GM23338 (cell line): ENCODE measurements around the gene CAMTA1. TPM values are rescaled to one million over a fixed set of nuclear protein-coding genes. Genes with fewer than 3 reads are reported as not detected.

Experiments used
- ATAC-seq: fragments of 200-7000 bp; cut with Tn5 transposase; 3 replicates; pipeline ENCODE4 v1.9.1; 2020
- DNase-seq: peaks from one replicate; pipeline ENCODE4 v3.0.0-alpha.2; 2015; ENCODE audit warnings: low spot score
- H2AFZ ChIP-seq: fragments of 200-600 bp; sonication (generic); 2 replicates; pipeline ENCODE4 v1.8.0; 2016; ENCODE audit warnings: antibody characterized with exemption, mild to moderate bottlenecking, moderate library complexity
- H3F3A ChIP-seq: fragments of 200-600 bp; sonication (generic); replicated peaks from 2 replicates; pipeline ENCODE4 v1.8.0; 2017; ENCODE audit warnings: antibody characterized with exemption, mixed run types, low read depth
- H3K27ac ChIP-seq: fragments of 200-600 bp; sonication (generic); 2 replicates; pipeline ENCODE4 v1.6.1; 2016; ENCODE audit warnings: low read depth
- H3K27me3 ChIP-seq: fragments of 200-600 bp; sonication (generic); 2 replicates; pipeline ENCODE4 v1.8.0; 2016; ENCODE audit warnings: mild to moderate bottlenecking, mixed run types, moderate library complexity; ENCODE audit not compliant: insufficient read depth
- H3K36me3 ChIP-seq: fragments of 200-600 bp; sonication (generic); 2 replicates; pipeline ENCODE4 v1.8.0; 2016; ENCODE audit warnings: mild to moderate bottlenecking; ENCODE audit not compliant: insufficient read depth
- H3K4me1 ChIP-seq: fragments of 200-600 bp; sonication (generic); 2 replicates; pipeline ENCODE4 v1.8.0; 2016; ENCODE audit warnings: mild to moderate bottlenecking, moderate library complexity; ENCODE audit not compliant: insufficient read depth
- H3K4me2 ChIP-seq: fragments of 200-600 bp; sonication (generic); 2 replicates; pipeline ENCODE4 v1.7.1; 2017; ENCODE audit warnings: mixed run types
- H3K4me3 ChIP-seq: fragments of 200-600 bp; sonication (generic); 2 replicates; pipeline ENCODE4 v1.6.1; 2016; ENCODE audit warnings: mixed run types
- H3K79me2 ChIP-seq: fragments of 200-600 bp; sonication (generic); replicated peaks from 2 replicates; pipeline ENCODE4 v1.8.0; 2017; ENCODE audit warnings: mild to moderate bottlenecking; ENCODE audit not compliant: insufficient read depth
- H3K9me2 ChIP-seq: fragments of 200-600 bp; sonication (generic); 2 replicates; pipeline ENCODE4 v1.8.0; 2017; ENCODE audit not compliant: insufficient read depth
- H4K20me1 ChIP-seq: fragments of 200-600 bp; sonication (generic); replicated peaks from 2 replicates; pipeline ENCODE4 v1.8.0; 2017; ENCODE audit warnings: mild to moderate bottlenecking; ENCODE audit not compliant: insufficient read depth
- H3K27ac Mint-ChIP-seq: 2 replicates; pipeline ENCODE4 v1.8.0; 2020; ENCODE audit warnings: inconsistent platforms, mild to moderate bottlenecking, moderate library complexity, mixed read lengths
- H3K27me3 Mint-ChIP-seq: 3 replicates; pipeline ENCODE4 v1.8.0; 2022; ENCODE audit warnings: low read depth, mild to moderate bottlenecking, moderate library complexity, mixed read lengths, inconsistent platforms; ENCODE audit not compliant: insufficient read depth, poor library complexity
- H3K36me3 Mint-ChIP-seq: 3 replicates; pipeline ENCODE4 v1.8.0; 2021; ENCODE audit warnings: low read depth, mild to moderate bottlenecking, inconsistent platforms, moderate library complexity, mixed read lengths
- H3K4me1 Mint-ChIP-seq: 3 replicates; pipeline ENCODE4 v1.8.0; 2020; ENCODE audit warnings: mild to moderate bottlenecking, inconsistent platforms, mixed read lengths
- H3K4me3 Mint-ChIP-seq: 3 replicates; pipeline ENCODE4 v1.8.0; 2021; ENCODE audit warnings: moderate library complexity, mild to moderate bottlenecking, inconsistent platforms, mixed read lengths
- H3K9me3 Mint-ChIP-seq: 3 replicates; pipeline ENCODE4 v1.8.0; 2020; ENCODE audit warnings: moderate library complexity, mild to moderate bottlenecking, inconsistent platforms, mixed read lengths
- CREB1 ChIP-seq: fragments of 250-450 bp; sonication (Bioruptor Pico); IDR thresholded peaks from 2 replicates; pipeline ENCODE4 v1.5.0; 2020; ENCODE audit warnings: low read depth, mild to moderate bottlenecking, moderate library complexity
- EZH2 ChIP-seq: fragments of 200-600 bp; sonication (generic); IDR thresholded peaks from one replicate; pipeline ENCODE4 v1.8.0; 2017; ENCODE audit warnings: antibody characterized with exemption, mild to moderate bottlenecking, low read depth; ENCODE audit not compliant: unreplicated experiment
- EZH2phosphoT487 ChIP-seq: fragments of 200-600 bp; sonication (generic); IDR thresholded peaks from one replicate; pipeline ENCODE4 v1.8.1; 2018; ENCODE audit warnings: antibody characterized with exemption; ENCODE audit not compliant: unreplicated experiment
- JUNB ChIP-seq: IDR thresholded peaks from one replicate; pipeline ENCODE4 v1.6.1; 2016; ENCODE audit warnings: antibody characterized with exemption; ENCODE audit not compliant: unreplicated experiment
- POLR2AphosphoS5 ChIP-seq: IDR thresholded peaks from 2 replicates; pipeline ENCODE4 v1.6.1; 2016; ENCODE audit warnings: antibody characterized with exemption, low read depth
- STAT1 ChIP-seq: IDR thresholded peaks from one replicate; pipeline ENCODE4 v1.6.1; 2016; ENCODE audit warnings: antibody characterized with exemption; ENCODE audit not compliant: unreplicated experiment
- polyA plus RNA-seq: library from polyadenylated mRNA; unstranded; fragments of >200 nt; fragmentation: Nextera tagmentation; extraction: Ambion mirVana; gene quantifications from 2 replicates; pipeline ENCODE4 v1.2.1, GENCODE V29; 2016
- total RNA-seq: library from RNA; depleted of rRNA; stranded (reverse); fragments of >200 nt; shearing (Covaris generic); gene quantifications from 2 replicates; pipeline ENCODE4 v1.2.3, GENCODE V29; 2014
- TF ChIP-seq, protein P1 (sequence below): IDR thresholded peaks from 2 replicates; pipeline ENCODE4 v1.6.1; 2016; ENCODE audit warnings: antibody characterized with exemption
- TF ChIP-seq, protein P2 (sequence below): fragments of 250-450 bp; sonication (Bioruptor Pico); IDR thresholded peaks from 2 replicates; pipeline ENCODE4 v1.5.0; 2020; ENCODE audit warnings: mild to moderate bottlenecking, moderate library complexity
- TF ChIP-seq, protein P3 (sequence below), 2 experiments: fragments of 200-600 bp in 1 of 2; sonication (generic) in 1 of 2; conservative IDR thresholded peaks; 2 replicates each; pipeline versions ENCODE4 v1.5.1 to v1.6.1; 2016 to 2017; ENCODE audit warnings: antibody characterized with exemption in 2 of 2, low read depth in 2 of 2, mild to moderate bottlenecking in 2 of 2, moderate library complexity in 1 of 2

The CAMTA1 gene
- total and polyA plus RNA-seq, 2 experiments from 2014 or later: 115 to 519 TPM

DNA sequence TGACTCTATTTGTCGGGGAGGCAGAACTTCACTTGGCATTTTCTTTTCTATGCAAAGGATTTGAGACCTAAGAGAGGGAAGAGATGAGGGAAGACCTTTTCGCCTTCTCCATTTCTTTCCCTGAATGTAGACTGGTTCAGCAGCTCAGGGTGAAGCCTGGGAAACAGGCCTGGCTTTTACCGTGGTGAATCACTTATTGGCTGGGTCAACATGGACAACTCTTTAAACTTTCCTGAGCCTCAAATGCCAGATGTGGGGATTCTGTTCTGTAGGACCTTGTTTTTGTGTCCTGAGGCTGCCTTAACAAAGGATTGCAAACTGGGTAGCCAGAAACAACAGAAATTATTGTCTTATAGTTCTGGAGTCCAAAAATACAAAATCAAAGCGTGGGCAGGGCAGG lies 530.1 kb downstream of the CAMTA1 start:
- Mint-ChIP-seq H3K4me3 (no peak overlapping the region), H3K9me3 (no peaks in the 10 kb centered on the region), H3K36me3 (no peaks in the 10 kb centered on the region), H3K27me3 (peaks cover 3% of the 10 kb centered on the region), H3K4me1 (no peaks in the 10 kb centered on the region; the same call in 2 of the 3 replicates), H3K27ac (no peak overlapping the region)
- Histone ChIP-seq H3K27ac (no peak overlapping the region), H3K9me2 (peaks cover 5% of the 10 kb centered on the region; the same call in 1 of the 2 replicates), H3K4me2 (no peak overlapping the region), H3K4me3 (no peak overlapping the region), H3K79me2 (no peaks in the 10 kb centered on the region), H3F3A (no peaks in the 10 kb centered on the region), H4K20me1 (no peaks in the 10 kb centered on the region), H3K4me1 (no peaks in the 10 kb centered on the region), H3K36me3 (no peaks in the 10 kb centered on the region), H3K27me3 (no peaks in the 10 kb centered on the region), H2AFZ (no peak overlapping the region)
- no peak for DNase-seq
- no peak for TF ChIP-seq JUNB
- ATAC-seq: no peak

GRCh38 chr1:7315946-7316345 lies 530.7 kb downstream of the CAMTA1 start:
- no peaks in the 10 kb centered on the region for H3F3A ChIP-seq
- no peaks in the 10 kb centered on the region for H4K20me1 ChIP-seq
- H2AFZ ChIP-seq: no peak overlapping the region
- H3K27me3 ChIP-seq: no peaks in the 10 kb centered on the region
- ATAC-seq (no peak), DNase-seq (no peak)
- no peaks in the 10 kb centered on the region for H3K36me3 Mint-ChIP-seq
- H3K9me3 Mint-ChIP-seq: no peaks in the 10 kb centered on the region
- H3K36me3 ChIP-seq: no peaks in the 10 kb centered on the region
- no peak overlapping the region for H3K4me2 ChIP-seq
- no peak for TF ChIP-seq STAT1
- TF ChIP-seq, protein P1, sequence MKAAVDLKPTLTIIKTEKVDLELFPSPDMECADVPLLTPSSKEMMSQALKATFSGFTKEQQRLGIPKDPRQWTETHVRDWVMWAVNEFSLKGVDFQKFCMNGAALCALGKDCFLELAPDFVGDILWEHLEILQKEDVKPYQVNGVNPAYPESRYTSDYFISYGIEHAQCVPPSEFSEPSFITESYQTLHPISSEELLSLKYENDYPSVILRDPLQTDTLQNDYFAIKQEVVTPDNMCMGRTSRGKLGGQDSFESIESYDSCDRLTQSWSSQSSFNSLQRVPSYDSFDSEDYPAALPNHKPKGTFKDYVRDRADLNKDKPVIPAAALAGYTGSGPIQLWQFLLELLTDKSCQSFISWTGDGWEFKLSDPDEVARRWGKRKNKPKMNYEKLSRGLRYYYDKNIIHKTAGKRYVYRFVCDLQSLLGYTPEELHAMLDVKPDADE: no peak
- TF ChIP-seq, protein P2, sequence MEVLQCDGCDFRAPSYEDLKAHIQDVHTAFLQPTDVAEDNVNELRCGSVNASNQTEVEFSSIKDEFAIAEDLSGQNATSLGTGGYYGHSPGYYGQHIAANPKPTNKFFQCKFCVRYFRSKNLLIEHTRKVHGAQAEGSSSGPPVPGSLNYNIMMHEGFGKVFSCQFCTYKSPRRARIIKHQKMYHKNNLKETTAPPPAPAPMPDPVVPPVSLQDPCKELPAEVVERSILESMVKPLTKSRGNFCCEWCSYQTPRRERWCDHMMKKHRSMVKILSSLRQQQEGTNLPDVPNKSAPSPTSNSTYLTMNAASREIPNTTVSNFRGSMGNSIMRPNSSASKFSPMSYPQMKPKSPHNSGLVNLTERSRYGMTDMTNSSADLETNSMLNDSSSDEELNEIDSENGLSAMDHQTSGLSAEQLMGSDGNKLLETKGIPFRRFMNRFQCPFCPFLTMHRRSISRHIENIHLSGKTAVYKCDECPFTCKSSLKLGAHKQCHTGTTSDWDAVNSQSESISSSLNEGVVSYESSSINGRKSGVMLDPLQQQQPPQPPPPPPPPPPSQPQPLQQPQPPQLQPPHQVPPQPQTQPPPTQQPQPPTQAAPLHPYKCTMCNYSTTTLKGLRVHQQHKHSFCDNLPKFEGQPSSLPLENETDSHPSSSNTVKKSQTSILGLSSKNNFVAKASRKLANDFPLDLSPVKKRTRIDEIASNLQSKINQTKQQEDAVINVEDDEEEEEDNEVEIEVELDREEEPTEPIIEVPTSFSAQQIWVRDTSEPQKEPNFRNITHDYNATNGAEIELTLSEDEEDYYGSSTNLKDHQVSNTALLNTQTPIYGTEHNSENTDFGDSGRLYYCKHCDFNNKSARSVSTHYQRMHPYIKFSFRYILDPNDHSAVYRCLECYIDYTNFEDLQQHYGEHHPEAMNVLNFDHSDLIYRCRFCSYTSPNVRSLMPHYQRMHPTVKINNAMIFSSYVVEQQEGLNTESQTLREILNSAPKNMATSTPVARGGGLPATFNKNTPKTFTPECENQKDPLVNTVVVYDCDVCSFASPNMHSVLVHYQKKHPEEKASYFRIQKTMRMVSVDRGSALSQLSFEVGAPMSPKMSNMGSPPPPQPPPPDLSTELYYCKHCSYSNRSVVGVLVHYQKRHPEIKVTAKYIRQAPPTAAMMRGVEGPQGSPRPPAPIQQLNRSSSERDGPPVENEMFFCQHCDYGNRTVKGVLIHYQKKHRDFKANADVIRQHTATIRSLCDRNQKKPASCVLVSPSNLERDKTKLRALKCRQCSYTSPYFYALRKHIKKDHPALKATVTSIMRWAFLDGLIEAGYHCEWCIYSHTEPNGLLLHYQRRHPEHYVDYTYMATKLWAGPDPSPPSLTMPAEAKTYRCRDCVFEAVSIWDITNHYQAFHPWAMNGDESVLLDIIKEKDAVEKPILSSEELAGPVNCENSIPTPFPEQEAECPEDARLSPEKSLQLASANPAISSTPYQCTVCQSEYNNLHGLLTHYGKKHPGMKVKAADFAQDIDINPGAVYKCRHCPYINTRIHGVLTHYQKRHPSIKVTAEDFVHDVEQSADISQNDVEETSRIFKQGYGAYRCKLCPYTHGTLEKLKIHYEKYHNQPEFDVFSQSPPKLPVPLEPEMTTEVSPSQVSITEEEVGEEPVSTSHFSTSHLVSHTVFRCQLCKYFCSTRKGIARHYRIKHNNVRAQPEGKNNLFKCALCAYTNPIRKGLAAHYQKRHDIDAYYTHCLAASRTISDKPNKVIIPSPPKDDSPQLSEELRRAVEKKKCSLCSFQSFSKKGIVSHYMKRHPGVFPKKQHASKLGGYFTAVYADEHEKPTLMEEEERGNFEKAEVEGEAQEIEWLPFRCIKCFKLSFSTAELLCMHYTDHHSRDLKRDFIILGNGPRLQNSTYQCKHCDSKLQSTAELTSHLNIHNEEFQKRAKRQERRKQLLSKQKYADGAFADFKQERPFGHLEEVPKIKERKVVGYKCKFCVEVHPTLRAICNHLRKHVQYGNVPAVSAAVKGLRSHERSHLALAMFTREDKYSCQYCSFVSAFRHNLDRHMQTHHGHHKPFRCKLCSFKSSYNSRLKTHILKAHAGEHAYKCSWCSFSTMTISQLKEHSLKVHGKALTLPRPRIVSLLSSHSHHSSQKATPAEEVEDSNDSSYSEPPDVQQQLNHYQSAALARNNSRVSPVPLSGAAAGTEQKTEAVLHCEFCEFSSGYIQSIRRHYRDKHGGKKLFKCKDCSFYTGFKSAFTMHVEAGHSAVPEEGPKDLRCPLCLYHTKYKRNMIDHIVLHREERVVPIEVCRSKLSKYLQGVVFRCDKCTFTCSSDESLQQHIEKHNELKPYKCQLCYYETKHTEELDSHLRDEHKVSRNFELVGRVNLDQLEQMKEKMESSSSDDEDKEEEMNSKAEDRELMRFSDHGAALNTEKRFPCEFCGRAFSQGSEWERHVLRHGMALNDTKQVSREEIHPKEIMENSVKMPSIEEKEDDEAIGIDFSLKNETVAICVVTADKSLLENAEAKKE (CRISPR knock-in tag): no peak
- TF ChIP-seq POLR2AphosphoS5: no peak
- no peak for TF ChIP-seq JUNB
- TF ChIP-seq EZH2phosphoT487: no peak
- TF ChIP-seq, protein P3, sequence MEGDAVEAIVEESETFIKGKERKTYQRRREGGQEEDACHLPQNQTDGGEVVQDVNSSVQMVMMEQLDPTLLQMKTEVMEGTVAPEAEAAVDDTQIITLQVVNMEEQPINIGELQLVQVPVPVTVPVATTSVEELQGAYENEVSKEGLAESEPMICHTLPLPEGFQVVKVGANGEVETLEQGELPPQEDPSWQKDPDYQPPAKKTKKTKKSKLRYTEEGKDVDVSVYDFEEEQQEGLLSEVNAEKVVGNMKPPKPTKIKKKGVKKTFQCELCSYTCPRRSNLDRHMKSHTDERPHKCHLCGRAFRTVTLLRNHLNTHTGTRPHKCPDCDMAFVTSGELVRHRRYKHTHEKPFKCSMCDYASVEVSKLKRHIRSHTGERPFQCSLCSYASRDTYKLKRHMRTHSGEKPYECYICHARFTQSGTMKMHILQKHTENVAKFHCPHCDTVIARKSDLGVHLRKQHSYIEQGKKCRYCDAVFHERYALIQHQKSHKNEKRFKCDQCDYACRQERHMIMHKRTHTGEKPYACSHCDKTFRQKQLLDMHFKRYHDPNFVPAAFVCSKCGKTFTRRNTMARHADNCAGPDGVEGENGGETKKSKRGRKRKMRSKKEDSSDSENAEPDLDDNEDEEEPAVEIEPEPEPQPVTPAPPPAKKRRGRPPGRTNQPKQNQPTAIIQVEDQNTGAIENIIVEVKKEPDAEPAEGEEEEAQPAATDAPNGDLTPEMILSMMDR (conservative IDR thresholded peaks at IDR 0.05; ENCODE audit: low read depth in 2 of 2): no peak
- TF ChIP-seq CREB1 (CRISPR knock-in tag): no peak
- no peak for TF ChIP-seq EZH2
- no peak overlapping the region for H3K4me3 ChIP-seq
- no peak overlapping the region for H3K27ac ChIP-seq
- H3K4me1 Mint-ChIP-seq: no peaks in the 10 kb centered on the region; the same call in 2 of the 3 replicates
- H3K27ac Mint-ChIP-seq: no peak overlapping the region
- H3K4me3 Mint-ChIP-seq: no peak overlapping the region
- H3K79me2 ChIP-seq: no peaks in the 10 kb centered on the region
- H3K4me1 ChIP-seq: no peaks in the 10 kb centered on the region
- H3K27me3 Mint-ChIP-seq: peaks cover 3% of the 10 kb centered on the region
- H3K9me2 ChIP-seq: peaks cover 5% of the 10 kb centered on the region; the same call in 1 of the 2 replicates
